PFSK-1 (cell line): Measurements from ENCODE around the gene KRT81.

Source experiments
- POLR2AphosphoS5 ChIP-seq: IDR thresholded peaks from 2 replicates; pipeline ENCODE4 v1.6.1; 2012; ENCODE audit warnings: low read depth, mild to moderate bottlenecking, control low read depth, low read length, moderate library complexity
- REST ChIP-seq, 2 experiments: IDR thresholded peaks; 2 replicates each; pipeline versions ENCODE4 v1.6.1 to v1.8.0; 2011 to 2012; ENCODE audit warnings: low read depth in 2 of 2, low read length in 2 of 2, control low read depth in 1 of 2, inconsistent platforms in 1 of 2, mild to moderate bottlenecking in 1 of 2, moderate library complexity in 1 of 2; ENCODE audit not compliant: insufficient read depth in 1 of 2

- TF ChIP-seq REST (IDR thresholded peaks at IDR 0.05; ENCODE audit: insufficient read depth in 1 of 2, low read depth in 2 of 2, low read length in 2 of 2), result no peak
- no peak for TF ChIP-seq POLR2AphosphoS5
These were observed 24.8 kb downstream of the KRT81 start for GRCh38 chr12:52266514-52266913.
